Trophoblast cell (in vitro differentiated cells and primary cell): Measurements from ENCODE around the gene CACNA2D3.

Experiments used
- DNase-seq, 2 donors: peaks; one replicate each; pipeline ENCODE4 v3.0.0-alpha.2; 2016
- H2AFZ ChIP-seq: 2 replicates; pipeline ENCODE4 v1.6.1; 2013; ENCODE audit warnings: low read length, moderate library complexity, mild to moderate bottlenecking; ENCODE audit not compliant: insufficient read depth, poor library complexity
- H2AK5ac ChIP-seq: 2 replicates; pipeline ENCODE4 v1.6.1; 2013; ENCODE audit warnings: mild to moderate bottlenecking, low read length
- H2BK120ac ChIP-seq: 2 replicates; pipeline ENCODE4 v1.6.1; 2013; ENCODE audit warnings: low read length, mild to moderate bottlenecking, moderate library complexity; ENCODE audit not compliant: insufficient read depth, poor library complexity
- H2BK12ac ChIP-seq: 2 replicates; pipeline ENCODE4 v1.6.1; 2013; ENCODE audit warnings: mild to moderate bottlenecking, low read length, moderate library complexity
- H2BK5ac ChIP-seq: 2 replicates; pipeline ENCODE4 v1.6.1; 2013; ENCODE audit warnings: low read length, low read depth, moderate library complexity, mild to moderate bottlenecking; ENCODE audit not compliant: poor library complexity
- H3K14ac ChIP-seq: 2 replicates; pipeline ENCODE4 v1.6.1; 2013; ENCODE audit warnings: mild to moderate bottlenecking, low read length
- H3K18ac ChIP-seq: 2 replicates; pipeline ENCODE4 v1.6.1; 2013; ENCODE audit warnings: mild to moderate bottlenecking, low read length
- H3K23ac ChIP-seq: 2 replicates; pipeline ENCODE4 v1.6.1; 2013; ENCODE audit warnings: low read length
- H3K27ac ChIP-seq: 2 replicates; pipeline ENCODE4 v1.5.1; 2013; ENCODE audit warnings: low read depth, mild to moderate bottlenecking, inconsistent platforms, low read length, moderate library complexity
- H3K27me3 ChIP-seq: 2 replicates; pipeline ENCODE4 v1.6.1; 2013; ENCODE audit warnings: inconsistent platforms, mild to moderate bottlenecking, low read length, moderate library complexity; ENCODE audit not compliant: insufficient read depth
- H3K36me3 ChIP-seq, 2 experiments: 1 replicate in 1 of 2; 2 replicates in 1 of 2; pipeline ENCODE4 v1.6.1; 2013; ENCODE audit warnings: low read length in 2 of 2, mild to moderate bottlenecking in 2 of 2, moderate library complexity in 1 of 2; ENCODE audit not compliant: insufficient read depth in 2 of 2, control insufficient read depth in 1 of 2
- H3K4ac ChIP-seq: 2 replicates; pipeline ENCODE4 v1.6.1; 2013; ENCODE audit warnings: low read depth, mild to moderate bottlenecking, low read length, moderate library complexity
- H3K4me1 ChIP-seq, 2 experiments: 1 replicate in 1 of 2; 2 replicates in 1 of 2; pipeline ENCODE4 v1.6.1; 2013; ENCODE audit warnings: low read length in 2 of 2, mild to moderate bottlenecking in 2 of 2, moderate library complexity in 1 of 2; ENCODE audit not compliant: insufficient read depth in 2 of 2, control insufficient read depth in 1 of 2
- H3K4me2 ChIP-seq: 2 replicates; pipeline ENCODE4 v1.6.1; 2013; ENCODE audit warnings: inconsistent platforms, mild to moderate bottlenecking, low read length, moderate library complexity
- H3K4me3 ChIP-seq: 2 replicates; pipeline ENCODE4 v1.5.1; 2013; ENCODE audit warnings: mild to moderate bottlenecking, low read depth, low read length, inconsistent platforms
- H3K79me1 ChIP-seq: one replicate; pipeline ENCODE4 v1.6.1; 2013; ENCODE audit warnings: low read length
- H3K79me2 ChIP-seq: 2 replicates; pipeline ENCODE4 v1.6.1; 2013; ENCODE audit warnings: low read length, mild to moderate bottlenecking; ENCODE audit not compliant: control insufficient read depth, insufficient read depth, poor library complexity
- H3K9ac ChIP-seq: 2 replicates; pipeline ENCODE4 v1.6.1; 2013; ENCODE audit warnings: mild to moderate bottlenecking, low read length
- H3K9me3 ChIP-seq: 2 replicates; pipeline ENCODE4 v1.6.1; 2013; ENCODE audit warnings: low read depth, mild to moderate bottlenecking, control low read depth, inconsistent platforms, low read length; ENCODE audit not compliant: insufficient read depth
- H4K12ac ChIP-seq: 2 replicates; pipeline ENCODE4 v1.6.1; 2013; ENCODE audit warnings: low read depth, mild to moderate bottlenecking, low read length, moderate library complexity
- H4K8ac ChIP-seq: 2 replicates; pipeline ENCODE4 v1.6.1; 2013; ENCODE audit warnings: low read depth, mild to moderate bottlenecking, low read length, moderate library complexity
- H4K91ac ChIP-seq: one replicate; pipeline ENCODE4 v1.6.1; 2013; ENCODE audit warnings: low read depth, mild to moderate bottlenecking, low read length, moderate library complexity
- WGBS: extraction: QIAGEN DNeasy Blood & Tissue Kit; methylation state at CpG from one replicate; pipeline ENCODE4 v1.1.7; 2013; ENCODE audit warnings: missing lambda C conversion rate; ENCODE audit not compliant: insufficient read length, insufficient coverage; ENCODE audit errors: extremely low coverage; 5-methylcytosine and 5-hydroxymethylcytosine counted together

CACNA2D3 gene

GRCh38 chr3:54518011-54518675 lies 395.8 kb downstream of the CACNA2D3 start:
- H3K9ac ChIP-seq: no peak overlapping the region
- no peak overlapping the region for H2BK5ac ChIP-seq
- H3K27me3 ChIP-seq: no peaks in the 10 kb centered on the region
- no peak overlapping the region for H2BK12ac ChIP-seq
- H4K91ac ChIP-seq: no peak overlapping the region
- no peak overlapping the region for H2AK5ac ChIP-seq
- no peak overlapping the region for H4K8ac ChIP-seq
- no peaks in the 10 kb centered on the region for H3K79me1 ChIP-seq
- H3K4ac ChIP-seq: no peak overlapping the region
- no peaks in the 10 kb centered on the region for H3K4me1 ChIP-seq
- H3K36me3 ChIP-seq: no peaks in the 10 kb centered on the region
- H3K18ac ChIP-seq: no peak overlapping the region
- no peak overlapping the region for H3K23ac ChIP-seq
- no peak overlapping the region for H3K14ac ChIP-seq
- DNase-seq: no peak
- H4K12ac ChIP-seq: no peak overlapping the region
- no peaks in the 10 kb centered on the region for H3K79me2 ChIP-seq
- no peak overlapping the region for H2AFZ ChIP-seq
- WGBS: no CpG with 5 or more reads among the region's 8 CpGs
- no peak overlapping the region for H2BK120ac ChIP-seq
- H3K4me3 ChIP-seq: no peak overlapping the region
- no peaks in the 10 kb centered on the region for H3K9me3 ChIP-seq
- no peak overlapping the region for H3K4me2 ChIP-seq
- H3K27ac ChIP-seq: no peak overlapping the region

DNA sequence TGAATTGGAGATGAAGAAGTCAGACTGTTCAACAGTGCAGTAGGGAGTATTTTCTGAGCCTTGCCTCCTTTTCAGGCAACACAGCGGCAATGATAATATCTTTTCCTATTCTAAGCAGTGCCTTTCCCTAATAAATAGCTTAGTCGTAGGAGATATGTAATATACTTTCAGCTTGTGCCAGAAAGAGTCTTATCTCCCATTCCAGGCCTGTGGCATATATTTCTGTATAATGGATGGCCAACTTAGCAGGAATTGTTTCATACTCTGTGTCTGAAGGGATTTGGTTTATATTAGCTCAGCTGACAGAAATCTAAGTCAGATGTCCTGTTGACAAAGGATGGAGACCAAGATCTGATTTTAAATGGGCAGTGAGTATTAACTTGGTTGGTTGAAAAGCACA lies 397.1 kb downstream of the CACNA2D3 start:
- Histone ChIP-seq H4K8ac (no peak overlapping the region), H4K91ac (no peak overlapping the region), H3K4me1 (no peaks in the 10 kb centered on the region), H3K4me2 (no peak overlapping the region), H3K4ac (no peak overlapping the region), H3K4me3 (no peak overlapping the region), H3K9me3 (no peaks in the 10 kb centered on the region), H3K36me3 (no peaks in the 10 kb centered on the region), H4K12ac (no peak overlapping the region), H2BK12ac (no peak overlapping the region), H3K14ac (no peak overlapping the region), H2BK5ac (no peak overlapping the region), H2BK120ac (no peak overlapping the region), H3K79me2 (no peaks in the 10 kb centered on the region), H3K79me1 (no peaks in the 10 kb centered on the region), H2AK5ac (no peak overlapping the region), H3K27ac (no peak overlapping the region), H3K18ac (no peak overlapping the region), H3K27me3 (no peaks in the 10 kb centered on the region), H3K9ac (no peak overlapping the region), H3K23ac (no peak overlapping the region), H2AFZ (no peak overlapping the region)
- no peak for DNase-seq
- no CpG with 5 or more reads among the region's 2 CpGs for WGBS

DNA sequence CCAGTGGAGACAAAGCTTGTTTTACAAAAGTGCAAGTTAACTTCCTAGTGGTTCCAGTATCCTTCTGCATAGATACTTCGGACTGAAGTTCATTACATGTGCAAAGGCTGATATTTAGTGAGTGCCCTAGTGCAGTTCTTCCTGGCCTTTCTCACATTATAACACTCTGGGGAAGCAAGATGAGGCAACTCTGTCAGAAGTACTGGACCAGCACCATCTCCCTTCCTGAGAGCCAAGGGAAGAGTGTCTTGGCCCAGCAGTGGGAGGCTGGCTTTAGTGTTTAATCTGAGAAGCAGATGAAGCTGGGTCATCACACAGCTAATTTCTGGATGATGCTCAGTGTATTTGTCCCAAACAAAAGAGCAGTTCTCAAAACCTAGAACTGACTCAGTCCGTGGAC lies 397.7 kb downstream of the CACNA2D3 start:
- Histone ChIP-seq H3K9ac (no peak overlapping the region), H3K27ac (no peak overlapping the region), H2AK5ac (no peak overlapping the region), H3K18ac (no peak overlapping the region), H4K12ac (no peak overlapping the region), H3K9me3 (no peaks in the 10 kb centered on the region), H3K79me1 (no peaks in the 10 kb centered on the region), H2BK12ac (no peak overlapping the region), H2BK120ac (no peak overlapping the region), H3K27me3 (no peaks in the 10 kb centered on the region), H3K4me3 (no peak overlapping the region), H3K4me2 (no peak overlapping the region), H4K91ac (no peak overlapping the region), H3K4me1 (no peaks in the 10 kb centered on the region), H2AFZ (no peak overlapping the region), H3K4ac (no peak overlapping the region), H3K23ac (no peak overlapping the region), H3K36me3 (no peaks in the 10 kb centered on the region), H3K14ac (no peak overlapping the region), H2BK5ac (no peak overlapping the region), H4K8ac (no peak overlapping the region), H3K79me2 (no peaks in the 10 kb centered on the region)
- no peak for DNase-seq
- no CpG with 5 or more reads among the region's 2 CpGs for WGBS

DNA sequence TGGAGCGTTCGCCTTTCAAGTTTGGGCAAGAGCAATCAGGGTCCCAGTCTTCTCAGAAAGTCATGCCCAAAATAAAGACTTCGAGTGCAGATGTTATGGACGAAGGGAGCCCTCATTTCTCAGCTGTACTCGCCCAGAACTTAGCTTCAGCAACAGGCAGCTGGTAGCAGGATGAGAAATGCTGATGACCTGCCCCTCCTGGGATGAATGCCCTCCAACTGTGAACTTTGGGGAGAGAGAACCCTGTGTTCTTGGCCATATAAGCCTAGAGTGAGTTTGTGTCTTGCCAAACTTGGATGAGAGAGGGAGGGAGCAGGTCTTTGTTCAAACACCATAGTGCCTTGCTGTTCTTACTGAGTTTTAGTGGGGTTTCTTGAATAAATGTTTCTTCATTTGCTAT lies 405.2 kb downstream of the CACNA2D3 start:
- Histone ChIP-seq H3K79me2 (no peaks in the 10 kb centered on the region), H2BK12ac (no peak overlapping the region), H3K36me3 (no peaks in the 10 kb centered on the region), H2AK5ac (no peak overlapping the region), H3K4me3 (no peak overlapping the region), H3K27ac (no peak overlapping the region), H3K27me3 (no peaks in the 10 kb centered on the region), H3K4me1 (no peaks in the 10 kb centered on the region), H2AFZ (no peak overlapping the region), H3K4me2 (no peak overlapping the region), H3K23ac (no peak overlapping the region), H3K18ac (no peak overlapping the region), H4K8ac (no peak overlapping the region), H3K9me3 (no peaks in the 10 kb centered on the region), H3K14ac (no peak overlapping the region), H4K91ac (no peak overlapping the region), H3K9ac (no peak overlapping the region), H2BK5ac (no peak overlapping the region), H2BK120ac (no peak overlapping the region), H4K12ac (no peak overlapping the region), H3K79me1 (no peaks in the 10 kb centered on the region), H3K4ac (no peak overlapping the region)
- no CpG with 5 or more reads among the region's 5 CpGs for WGBS
- DNase-seq: no peak
